ENCODE data around the gene LGR6.

LGR6 gene

DNA sequence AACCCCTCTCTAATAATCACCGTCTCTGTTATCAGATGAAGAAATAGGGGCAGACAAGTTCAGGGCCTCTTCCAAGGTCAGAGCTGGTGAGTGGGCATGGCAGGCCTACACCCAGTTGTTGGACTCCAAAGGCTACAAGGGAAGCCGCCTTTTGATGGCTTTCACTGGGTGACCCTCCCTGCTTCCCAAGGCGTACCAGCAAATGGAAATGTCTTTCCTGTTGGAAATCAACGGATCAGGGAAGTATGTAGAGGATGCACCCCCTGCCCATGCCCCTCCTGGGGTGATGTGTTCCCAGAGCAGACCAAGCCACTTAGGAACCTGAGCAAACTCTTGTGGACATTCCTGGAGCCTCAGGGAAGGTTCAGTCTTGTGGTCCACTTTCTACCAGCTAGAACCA lies 47.4 kb downstream of the LGR6 start:
- TF ChIP-seq FOXP2 (optimal IDR thresholded peaks at IDR 0.05; ENCODE audit: borderline replicate concordance, extremely low read depth, extremely low read length, insufficient read depth): no peak
- TF ChIP-seq SIN3A (IDR thresholded peaks at IDR 0.05; ENCODE audit: borderline replicate concordance, insufficient read depth, low read length): no peak

DNA sequence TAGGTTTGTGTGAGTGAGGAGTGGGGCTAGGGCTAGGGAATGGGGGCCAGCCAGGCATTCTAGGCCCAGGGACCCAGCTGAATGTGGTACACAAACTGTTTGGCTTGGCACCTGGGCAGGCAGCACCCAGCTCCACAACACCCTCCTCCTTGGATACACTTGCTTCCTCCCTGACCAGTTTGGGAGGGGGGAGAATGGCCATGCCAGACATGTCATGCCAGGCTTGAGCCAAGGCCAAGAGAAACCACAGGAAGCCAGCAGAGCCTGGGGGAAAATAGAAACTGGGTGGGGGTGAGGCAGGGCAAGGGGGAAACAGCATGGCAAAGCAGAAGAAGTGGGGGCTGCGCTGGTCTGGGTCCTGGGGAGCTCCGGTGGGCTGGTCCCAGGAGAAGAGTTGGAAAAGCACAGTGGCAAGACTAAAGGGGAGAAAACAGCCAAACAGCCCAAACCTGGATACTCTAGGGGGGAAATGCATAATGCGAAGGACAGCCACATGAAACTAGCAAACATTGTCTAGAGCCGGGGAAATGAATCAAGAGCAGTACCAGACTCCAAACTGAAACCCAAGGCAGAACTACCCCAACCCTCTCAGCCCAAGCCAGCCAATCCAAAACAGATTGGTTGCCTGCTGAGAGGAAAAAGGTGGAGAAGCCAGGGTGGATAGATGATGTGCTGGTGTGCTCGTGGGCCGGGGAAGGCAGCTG lies 47.9 kb downstream of the LGR6 start:
- no peak for TF ChIP-seq TAF1 (IDR thresholded peaks at IDR 0.05; ENCODE audit: borderline replicate concordance, insufficient read depth, low read length)
- TF ChIP-seq, protein P1, sequence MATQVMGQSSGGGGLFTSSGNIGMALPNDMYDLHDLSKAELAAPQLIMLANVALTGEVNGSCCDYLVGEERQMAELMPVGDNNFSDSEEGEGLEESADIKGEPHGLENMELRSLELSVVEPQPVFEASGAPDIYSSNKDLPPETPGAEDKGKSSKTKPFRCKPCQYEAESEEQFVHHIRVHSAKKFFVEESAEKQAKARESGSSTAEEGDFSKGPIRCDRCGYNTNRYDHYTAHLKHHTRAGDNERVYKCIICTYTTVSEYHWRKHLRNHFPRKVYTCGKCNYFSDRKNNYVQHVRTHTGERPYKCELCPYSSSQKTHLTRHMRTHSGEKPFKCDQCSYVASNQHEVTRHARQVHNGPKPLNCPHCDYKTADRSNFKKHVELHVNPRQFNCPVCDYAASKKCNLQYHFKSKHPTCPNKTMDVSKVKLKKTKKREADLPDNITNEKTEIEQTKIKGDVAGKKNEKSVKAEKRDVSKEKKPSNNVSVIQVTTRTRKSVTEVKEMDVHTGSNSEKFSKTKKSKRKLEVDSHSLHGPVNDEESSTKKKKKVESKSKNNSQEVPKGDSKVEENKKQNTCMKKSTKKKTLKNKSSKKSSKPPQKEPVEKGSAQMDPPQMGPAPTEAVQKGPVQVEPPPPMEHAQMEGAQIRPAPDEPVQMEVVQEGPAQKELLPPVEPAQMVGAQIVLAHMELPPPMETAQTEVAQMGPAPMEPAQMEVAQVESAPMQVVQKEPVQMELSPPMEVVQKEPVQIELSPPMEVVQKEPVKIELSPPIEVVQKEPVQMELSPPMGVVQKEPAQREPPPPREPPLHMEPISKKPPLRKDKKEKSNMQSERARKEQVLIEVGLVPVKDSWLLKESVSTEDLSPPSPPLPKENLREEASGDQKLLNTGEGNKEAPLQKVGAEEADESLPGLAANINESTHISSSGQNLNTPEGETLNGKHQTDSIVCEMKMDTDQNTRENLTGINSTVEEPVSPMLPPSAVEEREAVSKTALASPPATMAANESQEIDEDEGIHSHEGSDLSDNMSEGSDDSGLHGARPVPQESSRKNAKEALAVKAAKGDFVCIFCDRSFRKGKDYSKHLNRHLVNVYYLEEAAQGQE (IDR thresholded peaks at IDR 0.05; ENCODE audit: insufficient read depth in 1 of 2, low read depth in 2 of 2, low read length in 2 of 2): no peak
- TF ChIP-seq POLR2AphosphoS5 (IDR thresholded peaks at IDR 0.05; ENCODE audit: low read depth, low read length): no peak

DNA sequence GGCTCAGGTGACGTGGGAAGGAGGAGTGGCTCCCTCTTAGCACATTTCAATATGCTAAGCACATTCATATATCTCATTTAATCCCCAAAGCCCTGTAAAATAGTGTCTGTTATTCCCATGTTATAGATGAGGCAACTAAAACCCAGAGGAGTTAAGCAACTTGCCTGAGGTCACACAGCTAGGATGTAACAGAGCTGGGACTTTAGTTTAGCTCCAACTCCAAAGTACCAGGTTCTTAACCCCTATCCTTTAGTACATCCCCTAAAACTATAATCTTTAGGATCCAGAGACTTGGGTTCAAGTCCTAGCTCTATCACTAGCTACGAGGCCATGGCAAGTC lies 48.5 kb downstream of the LGR6 start:
- TF ChIP-seq FOXP2 (optimal IDR thresholded peaks at IDR 0.05; ENCODE audit: borderline replicate concordance, extremely low read depth, extremely low read length, insufficient read depth) (no peak), POLR2AphosphoS5 (IDR thresholded peaks at IDR 0.05; ENCODE audit: low read depth, low read length) (no peak), TAF1 (IDR thresholded peaks at IDR 0.05; ENCODE audit: borderline replicate concordance, insufficient read depth, low read length) (no peak), SIN3A (IDR thresholded peaks at IDR 0.05; ENCODE audit: borderline replicate concordance, insufficient read depth, low read length) (no peak)
- TF ChIP-seq, protein P1 (IDR thresholded peaks at IDR 0.05; ENCODE audit: insufficient read depth in 1 of 2, low read depth in 2 of 2, low read length in 2 of 2): no peak

DNA sequence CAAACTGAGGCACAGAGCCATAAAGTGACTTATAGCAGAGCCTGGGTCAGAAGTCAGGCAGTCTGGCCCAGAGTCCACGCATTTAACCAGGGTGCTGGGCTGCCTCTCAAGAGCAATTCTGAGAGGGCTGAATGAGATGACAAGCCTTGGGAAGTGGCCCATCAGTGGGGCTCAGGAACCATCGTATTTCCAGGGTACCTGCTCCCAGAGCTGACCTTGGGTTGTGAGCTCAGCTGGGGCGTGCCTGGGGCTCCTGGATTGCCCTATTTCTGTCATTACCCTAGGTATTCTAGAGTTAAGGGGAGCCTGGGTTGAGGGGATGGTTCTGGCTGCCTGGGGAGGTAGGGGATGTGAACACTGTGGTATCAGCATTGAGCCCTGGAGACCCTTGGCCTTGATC lies 49.4 kb downstream of the LGR6 start:
- TF ChIP-seq TAF1 (IDR thresholded peaks at IDR 0.05; ENCODE audit: borderline replicate concordance, insufficient read depth, low read length): no peak
- TF ChIP-seq SIN3A (IDR thresholded peaks at IDR 0.05; ENCODE audit: borderline replicate concordance, insufficient read depth, low read length): no peak
- TF ChIP-seq, protein P1 (IDR thresholded peaks at IDR 0.05; ENCODE audit: insufficient read depth in 1 of 2, low read depth in 2 of 2, low read length in 2 of 2): no peak
- TF ChIP-seq POLR2AphosphoS5 (IDR thresholded peaks at IDR 0.05; ENCODE audit: low read depth, low read length): no peak
- no peak for TF ChIP-seq FOXP2 (optimal IDR thresholded peaks at IDR 0.05; ENCODE audit: borderline replicate concordance, extremely low read depth, extremely low read length, insufficient read depth)

DNA sequence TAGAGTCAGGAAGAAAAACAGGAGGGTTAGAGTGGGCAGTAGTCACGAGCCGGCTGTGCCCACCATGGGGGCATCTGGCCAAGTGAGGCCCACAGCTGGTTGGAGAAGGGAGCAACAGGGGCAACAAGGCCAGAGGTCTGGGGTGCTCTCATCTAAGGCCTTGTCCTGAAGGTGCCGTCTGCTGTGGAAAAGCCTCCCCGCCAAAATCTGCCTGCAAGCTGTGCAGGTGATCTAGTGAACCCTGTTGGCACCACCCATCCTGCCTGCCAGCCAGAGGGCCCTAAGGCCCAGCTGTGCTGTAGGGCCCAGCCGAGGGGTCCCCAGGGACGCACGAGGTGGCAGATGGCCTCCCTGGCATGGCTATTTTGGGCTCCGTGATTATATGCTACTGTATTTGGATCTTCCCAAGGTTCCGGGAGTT lies 51.3 kb downstream of the LGR6 start:
- TF ChIP-seq SIN3A (IDR thresholded peaks at IDR 0.05; ENCODE audit: borderline replicate concordance, insufficient read depth, low read length) (no peak), TAF1 (IDR thresholded peaks at IDR 0.05; ENCODE audit: borderline replicate concordance, insufficient read depth, low read length) (no peak), POLR2AphosphoS5 (IDR thresholded peaks at IDR 0.05; ENCODE audit: low read depth, low read length) (no peak), FOXP2 (optimal IDR thresholded peaks at IDR 0.05; ENCODE audit: borderline replicate concordance, extremely low read depth, extremely low read length, insufficient read depth) (no peak)
- TF ChIP-seq, protein P1 (IDR thresholded peaks at IDR 0.05; ENCODE audit: insufficient read depth in 1 of 2, low read depth in 2 of 2, low read length in 2 of 2): no peak

All from PFSK-1 (cell line).